Esophagus muscularis mucosa (tissue), 3 donors: ENCODE data around the gene MOB3A.

ENCODE experiments used
- POLR2A ChIP-seq: fragments of 450-650 bp; IDR thresholded peaks from one replicate; pipeline ENCODE4 v1.6.1; 2017; ENCODE audit warnings: antibody characterized with exemption, moderate library complexity, mild to moderate bottlenecking, low read depth
- POLR2AphosphoS5 ChIP-seq, 2 donors: sonication (generic); formaldehyde crosslinking; IDR thresholded peaks; one replicate each; pipeline ENCODE4 v1.6.1; 2017; ENCODE audit warnings: antibody characterized with exemption in 2 of 2
- TF ChIP-seq, protein P1 (sequence below), 3 experiments: fragments of 200-600 bp in 2 of 3; fragments of 450-650 bp in 1 of 3; sonication (generic) in 2 of 3; IDR thresholded peaks; one replicate each; pipeline ENCODE4 v1.5.1; 2017 to 2019; ENCODE audit warnings: antibody characterized with exemption in 3 of 3, mild to moderate bottlenecking in 2 of 3, moderate library complexity in 1 of 3

DNA sequence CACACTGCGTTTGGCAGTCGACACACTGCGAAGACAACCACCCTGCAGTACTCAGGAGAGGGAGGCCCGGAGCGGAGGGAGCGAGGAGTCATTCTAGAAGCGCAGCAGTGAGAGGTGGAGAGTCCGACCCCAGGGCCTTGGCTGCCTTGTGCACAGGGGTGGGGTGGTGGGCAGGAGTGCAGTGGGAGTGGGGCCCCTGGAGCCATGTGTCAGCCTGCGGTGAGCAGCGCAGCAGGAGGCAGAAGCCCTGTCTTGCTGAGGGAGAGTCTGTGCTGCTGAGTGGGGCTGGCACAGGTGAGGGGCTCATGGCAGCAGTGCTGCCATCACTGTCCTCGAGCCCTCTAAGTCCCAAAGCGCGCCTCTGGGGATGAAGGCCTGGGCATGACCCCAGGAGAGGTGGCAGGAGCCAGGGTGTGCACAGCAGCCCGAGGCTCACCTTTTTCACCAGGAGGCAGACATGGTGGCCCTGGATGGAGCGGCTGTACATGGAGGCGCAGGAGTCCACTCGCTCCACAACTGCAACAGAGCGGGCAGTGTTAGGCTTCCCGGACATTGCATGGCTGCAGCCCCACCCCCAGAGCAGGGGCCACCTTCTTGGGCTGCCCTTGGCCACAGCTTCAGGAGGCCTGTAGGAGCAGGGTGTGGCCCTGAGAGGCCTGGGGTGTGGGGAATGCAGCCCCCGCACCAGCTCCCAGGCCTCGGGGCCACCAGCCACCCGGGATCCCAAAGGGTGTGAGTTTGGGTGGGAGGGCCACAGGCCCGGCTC lies 12.3 kb upstream of the MOB3A start:
- no peak for TF ChIP-seq POLR2A
- TF ChIP-seq, protein P1, sequence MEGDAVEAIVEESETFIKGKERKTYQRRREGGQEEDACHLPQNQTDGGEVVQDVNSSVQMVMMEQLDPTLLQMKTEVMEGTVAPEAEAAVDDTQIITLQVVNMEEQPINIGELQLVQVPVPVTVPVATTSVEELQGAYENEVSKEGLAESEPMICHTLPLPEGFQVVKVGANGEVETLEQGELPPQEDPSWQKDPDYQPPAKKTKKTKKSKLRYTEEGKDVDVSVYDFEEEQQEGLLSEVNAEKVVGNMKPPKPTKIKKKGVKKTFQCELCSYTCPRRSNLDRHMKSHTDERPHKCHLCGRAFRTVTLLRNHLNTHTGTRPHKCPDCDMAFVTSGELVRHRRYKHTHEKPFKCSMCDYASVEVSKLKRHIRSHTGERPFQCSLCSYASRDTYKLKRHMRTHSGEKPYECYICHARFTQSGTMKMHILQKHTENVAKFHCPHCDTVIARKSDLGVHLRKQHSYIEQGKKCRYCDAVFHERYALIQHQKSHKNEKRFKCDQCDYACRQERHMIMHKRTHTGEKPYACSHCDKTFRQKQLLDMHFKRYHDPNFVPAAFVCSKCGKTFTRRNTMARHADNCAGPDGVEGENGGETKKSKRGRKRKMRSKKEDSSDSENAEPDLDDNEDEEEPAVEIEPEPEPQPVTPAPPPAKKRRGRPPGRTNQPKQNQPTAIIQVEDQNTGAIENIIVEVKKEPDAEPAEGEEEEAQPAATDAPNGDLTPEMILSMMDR (IDR thresholded peaks at IDR 0.05), result no peak
- no peak for TF ChIP-seq POLR2AphosphoS5 (IDR thresholded peaks at IDR 0.05)
